Trophoblast cell (in vitro differentiated cells and primary cell): Measurements from ENCODE around the gene DHRS2.

Source experiments
- DNase-seq, 2 donors: peaks; one replicate each; pipeline ENCODE4 v3.0.0-alpha.2; 2016
- H2AFZ ChIP-seq: 2 replicates; pipeline ENCODE4 v1.6.1; 2013; ENCODE audit warnings: low read length, moderate library complexity, mild to moderate bottlenecking; ENCODE audit not compliant: insufficient read depth, poor library complexity
- H2AK5ac ChIP-seq: 2 replicates; pipeline ENCODE4 v1.6.1; 2013; ENCODE audit warnings: mild to moderate bottlenecking, low read length
- H2BK120ac ChIP-seq: 2 replicates; pipeline ENCODE4 v1.6.1; 2013; ENCODE audit warnings: low read length, mild to moderate bottlenecking, moderate library complexity; ENCODE audit not compliant: insufficient read depth, poor library complexity
- H2BK12ac ChIP-seq: 2 replicates; pipeline ENCODE4 v1.6.1; 2013; ENCODE audit warnings: mild to moderate bottlenecking, low read length, moderate library complexity
- H2BK5ac ChIP-seq: 2 replicates; pipeline ENCODE4 v1.6.1; 2013; ENCODE audit warnings: low read length, low read depth, moderate library complexity, mild to moderate bottlenecking; ENCODE audit not compliant: poor library complexity
- H3K14ac ChIP-seq: 2 replicates; pipeline ENCODE4 v1.6.1; 2013; ENCODE audit warnings: mild to moderate bottlenecking, low read length
- H3K18ac ChIP-seq: 2 replicates; pipeline ENCODE4 v1.6.1; 2013; ENCODE audit warnings: mild to moderate bottlenecking, low read length
- H3K23ac ChIP-seq: 2 replicates; pipeline ENCODE4 v1.6.1; 2013; ENCODE audit warnings: low read length
- H3K27ac ChIP-seq: 2 replicates; pipeline ENCODE4 v1.5.1; 2013; ENCODE audit warnings: low read depth, mild to moderate bottlenecking, inconsistent platforms, low read length, moderate library complexity
- H3K27me3 ChIP-seq: 2 replicates; pipeline ENCODE4 v1.6.1; 2013; ENCODE audit warnings: inconsistent platforms, mild to moderate bottlenecking, low read length, moderate library complexity; ENCODE audit not compliant: insufficient read depth
- H3K36me3 ChIP-seq, 2 experiments: 1 replicate in 1 of 2; 2 replicates in 1 of 2; pipeline ENCODE4 v1.6.1; 2013; ENCODE audit warnings: low read length in 2 of 2, mild to moderate bottlenecking in 2 of 2, moderate library complexity in 1 of 2; ENCODE audit not compliant: insufficient read depth in 2 of 2, control insufficient read depth in 1 of 2
- H3K4ac ChIP-seq: 2 replicates; pipeline ENCODE4 v1.6.1; 2013; ENCODE audit warnings: low read depth, mild to moderate bottlenecking, low read length, moderate library complexity
- H3K4me1 ChIP-seq, 2 experiments: 1 replicate in 1 of 2; 2 replicates in 1 of 2; pipeline ENCODE4 v1.6.1; 2013; ENCODE audit warnings: low read length in 2 of 2, mild to moderate bottlenecking in 2 of 2, moderate library complexity in 1 of 2; ENCODE audit not compliant: insufficient read depth in 2 of 2, control insufficient read depth in 1 of 2
- H3K4me2 ChIP-seq: 2 replicates; pipeline ENCODE4 v1.6.1; 2013; ENCODE audit warnings: inconsistent platforms, mild to moderate bottlenecking, low read length, moderate library complexity
- H3K4me3 ChIP-seq: 2 replicates; pipeline ENCODE4 v1.5.1; 2013; ENCODE audit warnings: mild to moderate bottlenecking, low read depth, low read length, inconsistent platforms
- H3K79me1 ChIP-seq: one replicate; pipeline ENCODE4 v1.6.1; 2013; ENCODE audit warnings: low read length
- H3K79me2 ChIP-seq: 2 replicates; pipeline ENCODE4 v1.6.1; 2013; ENCODE audit warnings: low read length, mild to moderate bottlenecking; ENCODE audit not compliant: control insufficient read depth, insufficient read depth, poor library complexity
- H3K9ac ChIP-seq: 2 replicates; pipeline ENCODE4 v1.6.1; 2013; ENCODE audit warnings: mild to moderate bottlenecking, low read length
- H3K9me3 ChIP-seq: 2 replicates; pipeline ENCODE4 v1.6.1; 2013; ENCODE audit warnings: low read depth, mild to moderate bottlenecking, control low read depth, inconsistent platforms, low read length; ENCODE audit not compliant: insufficient read depth
- H4K12ac ChIP-seq: 2 replicates; pipeline ENCODE4 v1.6.1; 2013; ENCODE audit warnings: low read depth, mild to moderate bottlenecking, low read length, moderate library complexity
- H4K8ac ChIP-seq: 2 replicates; pipeline ENCODE4 v1.6.1; 2013; ENCODE audit warnings: low read depth, mild to moderate bottlenecking, low read length, moderate library complexity
- H4K91ac ChIP-seq: one replicate; pipeline ENCODE4 v1.6.1; 2013; ENCODE audit warnings: low read depth, mild to moderate bottlenecking, low read length, moderate library complexity
- WGBS: extraction: QIAGEN DNeasy Blood & Tissue Kit; methylation state at CpG from one replicate; pipeline ENCODE4 v1.1.7; 2013; ENCODE audit warnings: missing lambda C conversion rate; ENCODE audit not compliant: insufficient read length, insufficient coverage; ENCODE audit errors: extremely low coverage; 5-methylcytosine and 5-hydroxymethylcytosine counted together

The DHRS2 gene

GRCh38 chr14:23601845-23602180, 34.4 kb upstream of the DHRS2 start:
- H3K27ac ChIP-seq, result no peak overlapping the region
- no peaks in the 10 kb centered on the region for H3K36me3 ChIP-seq
- no peak for DNase-seq
- no peak overlapping the region for H3K18ac ChIP-seq
- H2BK12ac ChIP-seq, result no peak overlapping the region
- no peak overlapping the region for H3K4me3 ChIP-seq
- no peak overlapping the region for H4K8ac ChIP-seq
- H2BK5ac ChIP-seq, result no peak overlapping the region
- no peaks in the 10 kb centered on the region for H3K27me3 ChIP-seq
- H3K4me2 ChIP-seq, result no peak overlapping the region
- H3K4me1 ChIP-seq, result peaks cover 0 to 3% of the 10 kb centered on the region in 2 experiments
- H4K12ac ChIP-seq, result no peak overlapping the region
- no peak overlapping the region for H3K9ac ChIP-seq
- H3K79me2 ChIP-seq, result no peaks in the 10 kb centered on the region
- H3K14ac ChIP-seq, result no peak overlapping the region
- no peak overlapping the region for H2AK5ac ChIP-seq
- H4K91ac ChIP-seq, result no peak overlapping the region
- no peak overlapping the region for H3K4ac ChIP-seq
- H3K23ac ChIP-seq, result no peak overlapping the region
- peaks cover 2% of the 10 kb centered on the region for H3K9me3 ChIP-seq
- no peaks in the 10 kb centered on the region for H3K79me1 ChIP-seq
- H2AFZ ChIP-seq, result no peak overlapping the region
- H2BK120ac ChIP-seq, result no peak overlapping the region
- no CpG with 5 or more reads among the region's 1 CpG for WGBS

- H3K27me3 ChIP-seq, result no peaks in the 10 kb centered on the region
- H2BK120ac ChIP-seq, result no peak overlapping the region
- no peak overlapping the region for H2AK5ac ChIP-seq
- H3K79me1 ChIP-seq, result no peaks in the 10 kb centered on the region
- no peaks in the 10 kb centered on the region for H3K79me2 ChIP-seq
- no peak overlapping the region for H3K4ac ChIP-seq
- WGBS, result no CpG with 5 or more reads among the region's 12 CpGs
- no peaks in the 10 kb centered on the region for H3K36me3 ChIP-seq
- no peak overlapping the region for H4K8ac ChIP-seq
- no peak overlapping the region for H2BK12ac ChIP-seq
- H2BK5ac ChIP-seq, result no peak overlapping the region
- H3K27ac ChIP-seq, result no peak overlapping the region
- H3K4me1 ChIP-seq, result peaks cover 0 to 3% of the 10 kb centered on the region in 2 experiments
- no peak overlapping the region for H3K23ac ChIP-seq
- H4K91ac ChIP-seq, result no peak overlapping the region
- peaks cover 2% of the 10 kb centered on the region for H3K9me3 ChIP-seq
- H4K12ac ChIP-seq, result no peak overlapping the region
- H3K4me3 ChIP-seq, result no peak overlapping the region
- no peak for DNase-seq
- H3K18ac ChIP-seq, result no peak overlapping the region
- no peak overlapping the region for H2AFZ ChIP-seq
- H3K4me2 ChIP-seq, result no peak overlapping the region
- H3K9ac ChIP-seq, result no peak overlapping the region
- H3K14ac ChIP-seq, result no peak overlapping the region
Observed at GRCh38 chr14:23602181-23603095, 33.7 kb upstream of the DHRS2 start.

- WGBS, result no CpG with 5 or more reads among the region's 2 CpGs
Observed at GRCh38 chr14:23603103-23603502, 33.1 kb upstream of the DHRS2 start.

GRCh38 chr14:23604148-23604547, 32.0 kb upstream of the DHRS2 start:
- Histone ChIP-seq H3K79me2 (no peaks in the 10 kb centered on the region), H2BK120ac (no peak overlapping the region), H3K18ac (no peak overlapping the region), H3K14ac (no peak overlapping the region), H3K4me3 (no peak overlapping the region), H2BK12ac (no peak overlapping the region), H3K4ac (no peak overlapping the region), H2AFZ (no peak overlapping the region), H4K91ac (no peak overlapping the region), H3K27me3 (no peaks in the 10 kb centered on the region), H2AK5ac (no peak overlapping the region), H4K8ac (no peak overlapping the region), H3K27ac (no peak overlapping the region), H3K4me1 (peaks cover 0 to 3% of the 10 kb centered on the region in 2 experiments), H3K23ac (no peak overlapping the region), H3K36me3 (no peaks in the 10 kb centered on the region), H2BK5ac (no peak overlapping the region), H3K79me1 (no peaks in the 10 kb centered on the region), H3K9me3 (peaks cover 5% of the 10 kb centered on the region), H4K12ac (no peak overlapping the region), H3K9ac (no peak overlapping the region), H3K4me2 (no peak overlapping the region)
- no CpG with 5 or more reads among the region's 2 CpGs for WGBS
- no peak for DNase-seq

More at GRCh38 chr14:23603103-23603502, 33.1 kb upstream of the DHRS2 start:
- H3K14ac ChIP-seq, result no peak overlapping the region
- H3K27me3 ChIP-seq, result no peaks in the 10 kb centered on the region
- no peak overlapping the region for H3K18ac ChIP-seq
- H2BK12ac ChIP-seq, result no peak overlapping the region
- no peak for DNase-seq
- no peak overlapping the region for H3K27ac ChIP-seq
- peaks cover 2% of the 10 kb centered on the region for H3K9me3 ChIP-seq
- no peak overlapping the region for H4K91ac ChIP-seq
- H3K79me1 ChIP-seq, result no peaks in the 10 kb centered on the region
- H2AFZ ChIP-seq, result no peak overlapping the region
- no peak overlapping the region for H4K8ac ChIP-seq
- H2BK120ac ChIP-seq, result no peak overlapping the region
- no peak overlapping the region for H2BK5ac ChIP-seq
- no peak overlapping the region for H3K4me2 ChIP-seq
- no peaks in the 10 kb centered on the region for H3K79me2 ChIP-seq
- H3K4me3 ChIP-seq, result no peak overlapping the region
- no peaks in the 10 kb centered on the region for H3K36me3 ChIP-seq
- no peak overlapping the region for H4K12ac ChIP-seq
- H3K4me1 ChIP-seq, result peaks cover 0 to 3% of the 10 kb centered on the region in 2 experiments
- no peak overlapping the region for H3K4ac ChIP-seq
- no peak overlapping the region for H3K23ac ChIP-seq
- no peak overlapping the region for H3K9ac ChIP-seq
- no peak overlapping the region for H2AK5ac ChIP-seq
